Endothelial cell of umbilical vein (primary cell): Measurements from ENCODE around the gene RILPL2. TPM values are rescaled to one million over a fixed set of nuclear protein-coding genes. Genes with fewer than 3 reads are reported as not detected.

Source experiments
- BruUV-seq: library from RNA; stranded (reverse); fragments of 400-500 nt; replicated peaks from 2 replicates; lab custom pipeline; 2021; lab: Mats Ljungman, UMichigan
- CTCF ChIA-PET: fragments of 300-600, 350-600 bp; sonication (Branson Sonifier 250); formaldehyde crosslinking; loops from one replicate; lab custom pipeline; 2021; ENCODE audit warnings: antibody characterized with exemption, inconsistent platforms; lab: Charles Lee
- POLR2A ChIA-PET: fragments of 300-600, 350-600 bp; sonication (Branson Sonifier 250); formaldehyde crosslinking; loops from one replicate; lab custom pipeline; 2021; ENCODE audit warnings: antibody characterized with exemption, inconsistent platforms; lab: Charles Lee
- DNase-seq: peaks from one replicate; pipeline ENCODE4 v3.0.0-alpha.2; 2011; ENCODE audit warnings: low read depth, low spot score
- FAIRE-seq: peaks from 2 replicates; lab custom pipeline; 2011; peaks lifted over from hg19 to GRCh38; lab: Jason Lieb, UNC
- H2AFZ ChIP-seq: 2 replicates; pipeline ENCODE4 v1.6.0; 2012; ENCODE audit warnings: low read depth, low read length, control low read depth, inconsistent platforms
- H3K27ac ChIP-seq: 2 replicates; pipeline ENCODE4 v1.5.1; 2011; ENCODE audit warnings: low read depth, mild to moderate bottlenecking, control low read depth, low read length, moderate library complexity; ENCODE audit not compliant: insufficient read depth
- H3K27me3 ChIP-seq, 2 experiments: 2 replicates each; pipeline versions ENCODE4 v1.6.0 to v1.6.1; 2011; ENCODE audit warnings: low read length in 2 of 2, mixed read lengths in 1 of 2; ENCODE audit not compliant: control insufficient read depth in 2 of 2, insufficient read depth in 2 of 2
- H3K36me3 ChIP-seq, 2 experiments: 2 replicates in 1 of 2; 3 replicates in 1 of 2; pipeline ENCODE4 v1.5.1; 2011; ENCODE audit warnings: low read length in 2 of 2, mild to moderate bottlenecking in 1 of 2, moderate library complexity in 1 of 2; ENCODE audit not compliant: control insufficient read depth in 2 of 2, insufficient read depth in 2 of 2; ENCODE audit errors: extremely low read depth in 1 of 2
- H3K4me1 ChIP-seq: 3 replicates; pipeline ENCODE4 v1.5.1; 2011; ENCODE audit warnings: mild to moderate bottlenecking, low read length; ENCODE audit not compliant: control insufficient read depth, insufficient read depth; ENCODE audit errors: extremely low read depth
- H3K4me2 ChIP-seq: 2 replicates; pipeline ENCODE4 v1.6.1; 2011; ENCODE audit warnings: low read length, control low read depth, mixed read lengths; ENCODE audit not compliant: insufficient read depth
- H3K4me3 ChIP-seq, 3 experiments: fragments of 200-600 bp in 1 of 3; sonication (generic), shearing (Covaris generic) in 1 of 3; replicated peaks in 1 of 3; 2 replicates each; pipeline ENCODE4 v1.5.1; 2011 to 2016; ENCODE audit warnings: control low read depth in 3 of 3, low read length in 3 of 3, mild to moderate bottlenecking in 2 of 3, inconsistent platforms in 1 of 3, low read depth in 1 of 3, moderate library complexity in 1 of 3; ENCODE audit not compliant: insufficient read depth in 1 of 3
- H3K79me2 ChIP-seq: 2 replicates; pipeline ENCODE4 v1.6.0; 2012; ENCODE audit warnings: low read length, inconsistent platforms; ENCODE audit not compliant: control insufficient read depth, insufficient read depth
- H3K9ac ChIP-seq: replicated peaks from 2 replicates; pipeline ENCODE3; 2011; ENCODE audit warnings: low read length, control low read depth; ENCODE audit not compliant: insufficient read depth; ENCODE audit errors: extremely low read depth
- H3K9me1 ChIP-seq: replicated peaks from 3 replicates; pipeline ENCODE4 v1.6.0; 2011; ENCODE audit warnings: mild to moderate bottlenecking, low read length; ENCODE audit not compliant: control insufficient read depth, insufficient read depth; ENCODE audit errors: extremely low read depth
- H3K9me3 ChIP-seq: replicated peaks from 2 replicates; pipeline ENCODE4 v1.5.1; 2012; ENCODE audit warnings: low read length, inconsistent platforms; ENCODE audit not compliant: control insufficient read depth, insufficient read depth
- H4K20me1 ChIP-seq: replicated peaks from 2 replicates; pipeline ENCODE3; 2011; ENCODE audit warnings: mild to moderate bottlenecking, low read length; ENCODE audit not compliant: control insufficient read depth, insufficient read depth; ENCODE audit errors: extremely low read depth
- GATA2 ChIP-seq: IDR thresholded peaks from 2 replicates; pipeline ENCODE4 v1.7.0; 2011; ENCODE audit warnings: low read depth, mild to moderate bottlenecking, moderate library complexity, mixed read lengths, low read length; ENCODE audit not compliant: insufficient read length, insufficient read depth
- JUN ChIP-seq: IDR thresholded peaks from 2 replicates; pipeline ENCODE4 v1.6.1; 2011; ENCODE audit warnings: borderline replicate concordance, low read depth; ENCODE audit not compliant: insufficient read length, insufficient read depth
- POLR2A ChIP-seq: IDR thresholded peaks from 2 replicates; pipeline ENCODE4 v1.6.1; 2012; ENCODE audit warnings: low read depth, mild to moderate bottlenecking, control low read depth, low read length
- POLR2AphosphoS5 ChIP-seq: IDR thresholded peaks from 2 replicates; pipeline ENCODE4 v1.6.1; 2012; ENCODE audit warnings: low read depth, mild to moderate bottlenecking, control low read depth, low read length, moderate library complexity; ENCODE audit not compliant: insufficient read depth
- dilution Hi-C: fragments of 300-500 bp; cut with MboI; formaldehyde crosslinking; loops from one replicate; pipeline ENCODE4 v1.15.0; 2019; ENCODE audit warnings: low sequenced_read_pairs; ENCODE audit not compliant: extremely low pct_ligation_motif_present
- intact Hi-C: fragments of 100-400 bp; cut with micrococcal nuclease; formaldehyde crosslinking; loops from one replicate; pipeline ENCODE4 v1.10.0; 2022
- polyA plus RNA-seq, 4 experiments: library from polyadenylated mRNA; depleted of rRNA in 3 of 4; stranded (reverse) in 3 of 4; unstranded in 1 of 4; fragments of >200 nt; gene quantifications; 2 replicates each; pipeline versions ENCODE4 v1.2.1 to v1.2.3, GENCODE V29; 2011 to 2012; ENCODE audit warnings: missing spikeins in 1 of 4
- total RNA-seq: library from RNA; stranded (reverse); gene quantifications from 2 replicates; pipeline ENCODE4 v1.2.3, GENCODE V29; 2021
- TF ChIP-seq, protein P1 (sequence below), 2 donors: IDR thresholded peaks; 1 replicate in 1 of 2; 2 replicates in 1 of 2; pipeline ENCODE4 v1.5.1; 2011; ENCODE audit warnings: low read length in 2 of 2, mild to moderate bottlenecking in 2 of 2, moderate library complexity in 2 of 2, control low read depth in 1 of 2, inconsistent platforms in 1 of 2, low read depth in 1 of 2; ENCODE audit not compliant: insufficient read depth in 1 of 2; ENCODE audit errors: extremely low read depth in 1 of 2

The RILPL2 gene
- total and polyA plus RNA-seq, 2 donors (not counting 3 experiments of a cell fraction or from before 2014, with no cell fraction given) = 3.3 to 4.6 TPM

- Histone ChIP-seq H2AFZ (peak overlapping the region; percentile 96), H3K79me2 (peaks cover 25% of the 10 kb centered on the region), H3K9me1 (no peaks in the 10 kb centered on the region), H3K9ac (peak overlapping the region; percentile 84), H3K36me3 (no peaks in the 10 kb centered on the region), H3K4me1 (peaks cover 14% of the 10 kb centered on the region), H3K27me3 (no peaks in the 10 kb centered on the region), H3K4me3 (peak overlapping the region; percentile 63 to 96 (median 89)), H3K27ac (peak overlapping the region; percentile 60), H3K4me2 (peak overlapping the region; percentile 89), H4K20me1 (no peaks in the 10 kb centered on the region), H3K9me3 (no peaks in the 10 kb centered on the region)
- intact Hi-C loops = loop anchor here (1.0 to 5.0 kb wide), 2 partner anchors 19 to 63 kb away; no protein-coding TSS in a partner anchor
- POLR2A ChIA-PET = interaction anchor here (0.8 to 1.7 kb wide), 3 partner anchors 14 to 152 kb away, joined by 3 to 12 read pairs (median 3); partner anchors contain the start of genes MPHOSPH9, MTRFR and SBNO1
- no peak for TF ChIP-seq POLR2AphosphoS5
- peak; percentile 50 for TF ChIP-seq POLR2A
- TF ChIP-seq, protein P1, sequence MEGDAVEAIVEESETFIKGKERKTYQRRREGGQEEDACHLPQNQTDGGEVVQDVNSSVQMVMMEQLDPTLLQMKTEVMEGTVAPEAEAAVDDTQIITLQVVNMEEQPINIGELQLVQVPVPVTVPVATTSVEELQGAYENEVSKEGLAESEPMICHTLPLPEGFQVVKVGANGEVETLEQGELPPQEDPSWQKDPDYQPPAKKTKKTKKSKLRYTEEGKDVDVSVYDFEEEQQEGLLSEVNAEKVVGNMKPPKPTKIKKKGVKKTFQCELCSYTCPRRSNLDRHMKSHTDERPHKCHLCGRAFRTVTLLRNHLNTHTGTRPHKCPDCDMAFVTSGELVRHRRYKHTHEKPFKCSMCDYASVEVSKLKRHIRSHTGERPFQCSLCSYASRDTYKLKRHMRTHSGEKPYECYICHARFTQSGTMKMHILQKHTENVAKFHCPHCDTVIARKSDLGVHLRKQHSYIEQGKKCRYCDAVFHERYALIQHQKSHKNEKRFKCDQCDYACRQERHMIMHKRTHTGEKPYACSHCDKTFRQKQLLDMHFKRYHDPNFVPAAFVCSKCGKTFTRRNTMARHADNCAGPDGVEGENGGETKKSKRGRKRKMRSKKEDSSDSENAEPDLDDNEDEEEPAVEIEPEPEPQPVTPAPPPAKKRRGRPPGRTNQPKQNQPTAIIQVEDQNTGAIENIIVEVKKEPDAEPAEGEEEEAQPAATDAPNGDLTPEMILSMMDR (IDR thresholded peaks at IDR 0.05; ENCODE audit: extremely low read depth in 1 of 2, insufficient read depth in 1 of 2, low read depth in 1 of 2, low read length in 2 of 2) = no peak
- TF ChIP-seq GATA2 = no peak
- no peak for TF ChIP-seq JUN
- peak; percentile 35 for FAIRE-seq
- BruUV-seq = no TSS peak
- DNase-seq = peak; percentile 36
- CTCF ChIA-PET = interaction anchor here (1.1 to 2.8 kb wide), 8 partner anchors 8 to 234 kb away, joined by 3 to 51 read pairs (median 4); partner anchors contain the start of gene SBNO1
- dilution Hi-C loops = no loop called here
These were observed 52.0 kb downstream of the RILPL2 start for GRCh38 chr12:123384318-123384993.
